HepG2 (cell line): Measurements from ENCODE around the gene HERC5. TPM values are rescaled to one million over a fixed set of nuclear protein-coding genes. Genes with fewer than 3 reads are reported as not detected.
A peak's percentile ranks its signal among the peaks of the same experiment; 100 is the strongest.

Experiments
- ARID2 ChIP-seq: sonication (generic); formaldehyde crosslinking; IDR thresholded peaks from 2 replicates; pipeline ENCODE4 v1.8.1; 2022; ENCODE audit warnings: mild to moderate bottlenecking, missing genetic modification reagents, borderline replicate concordance
- BHLHE40 ChIP-seq: IDR thresholded peaks from 2 replicates; pipeline ENCODE4 v1.6.1; 2011; ENCODE audit warnings: low read length, improper control_type of control experiment
- CEBPB ChIP-seq: IDR thresholded peaks from 2 replicates; pipeline ENCODE4 v1.6.1; 2011; ENCODE audit warnings: low read depth, low read length, improper control_type of control experiment, borderline replicate concordance
- CREB1 ChIP-seq, 2 experiments: fragments of 450-650 bp in 1 of 2; IDR thresholded peaks; 2 replicates each; pipeline ENCODE4 v1.6.1; 2016 to 2017; ENCODE audit warnings: control low read depth in 1 of 2, mild to moderate bottlenecking in 1 of 2, missing compliant biosample characterization in 1 of 2, missing genetic modification characterization in 1 of 2
- FOXJ3 ChIP-seq: sonication (generic); formaldehyde crosslinking; IDR thresholded peaks from 2 replicates; pipeline ENCODE4 v1.4.0; 2020; ENCODE audit warnings: missing genetic modification reagents, mild to moderate bottlenecking, borderline replicate concordance
- HNRNPL ChIP-seq: fragments of 200-400 bp; formaldehyde crosslinking; IDR thresholded peaks from 2 replicates; pipeline ENCODE4 v1.6.1; 2017; ENCODE audit warnings: mild to moderate bottlenecking, low read depth, low read length
- MAZ ChIP-seq, 2 experiments: sonication (generic) in 1 of 2; formaldehyde crosslinking in 1 of 2; IDR thresholded peaks; 2 replicates each; pipeline versions ENCODE4 v1.5.0 to v1.6.1; 2012 to 2020; ENCODE audit warnings: low read depth in 2 of 2, mild to moderate bottlenecking in 2 of 2, borderline replicate concordance in 1 of 2, improper control_type of control experiment in 1 of 2, low read length in 1 of 2, missing genetic modification reagents in 1 of 2, moderate library complexity in 1 of 2
- NR2F2 ChIP-seq: IDR thresholded peaks from 2 replicates; pipeline ENCODE4 v1.6.1; 2012; ENCODE audit warnings: low read depth, inconsistent platforms, borderline replicate concordance
- SAP130 ChIP-seq: IDR thresholded peaks from 2 replicates; pipeline ENCODE4 v1.6.1; 2016; ENCODE audit warnings: low read depth
- STAG1 ChIP-seq: sonication (generic); formaldehyde crosslinking; IDR thresholded peaks from 2 replicates; pipeline ENCODE4 v1.4.0; 2020; ENCODE audit warnings: missing genetic modification reagents
- TEAD3 ChIP-seq: optimal IDR thresholded peaks from 2 replicates; pipeline ENCODE3; 2016; ENCODE audit warnings: borderline replicate concordance
- THAP11 ChIP-seq: IDR thresholded peaks from 2 replicates; pipeline ENCODE4 v1.6.1; 2016; ENCODE audit warnings: missing biosample characterization, missing genetic modification reagents
- ZFP62 ChIP-seq: sonication (generic); formaldehyde crosslinking; IDR thresholded peaks from 2 replicates; pipeline ENCODE4 v1.4.0; 2020; ENCODE audit warnings: missing genetic modification reagents
- ZFY ChIP-seq: sonication (generic); formaldehyde crosslinking; IDR thresholded peaks from 2 replicates; pipeline ENCODE4 v1.4.0; 2020; ENCODE audit warnings: missing genetic modification reagents
- ZNF451 ChIP-seq: sonication (generic); formaldehyde crosslinking; IDR thresholded peaks from 2 replicates; pipeline ENCODE4 v1.5.0; 2020; ENCODE audit warnings: mild to moderate bottlenecking, missing genetic modification reagents
- ZNF713 ChIP-seq: sonication (generic); formaldehyde crosslinking; IDR thresholded peaks from 2 replicates; pipeline ENCODE4 v1.4.0; 2020; ENCODE audit warnings: mild to moderate bottlenecking, missing genetic modification reagents
- ZNF781 ChIP-seq: sonication (generic); formaldehyde crosslinking; IDR thresholded peaks from 2 replicates; pipeline ENCODE4 v1.5.1; 2020; ENCODE audit warnings: borderline replicate concordance, mild to moderate bottlenecking, missing genetic modification reagents; ENCODE audit errors: not compliant biosample characterization
- ZSCAN30 ChIP-seq: sonication (generic); formaldehyde crosslinking; IDR thresholded peaks from 2 replicates; pipeline ENCODE4 v1.5.0; 2020; ENCODE audit warnings: mild to moderate bottlenecking, missing genetic modification reagents
- ZSCAN9 ChIP-seq: IDR thresholded peaks from 2 replicates; pipeline ENCODE4 v1.6.1; 2016; ENCODE audit warnings: borderline replicate concordance
- polyA plus RNA-seq, 8 experiments: library from polyadenylated mRNA; depleted of rRNA in 3 of 8; stranded (reverse) in 7 of 8; unstranded in 1 of 8; fragments of >200 nt; fragmentation: Illumina TruSeq in 4 of 8; extraction: Trizol in 4 of 8; gene quantifications; 2 replicates each; pipeline versions ENCODE4 v1.2.1 to v1.2.3, GENCODE V29; 2011 to 2016; ENCODE audit warnings: low read depth in 4 of 8, missing spikeins in 1 of 8, mixed read lengths in 1 of 8; ENCODE audit not compliant: insufficient read depth in 1 of 8
- total RNA-seq, 5 experiments: library from RNA; depleted of rRNA; stranded (reverse); fragments of >200 nt; fragmentation: Illumina TruSeq; extraction: Trizol; gene quantifications; 2 replicates each; pipeline ENCODE4 v1.2.3, GENCODE V29; 2016; ENCODE audit warnings: low read depth in 1 of 5
- TF ChIP-seq, protein P1 (sequence below): sonication (generic); formaldehyde crosslinking; IDR thresholded peaks from 2 replicates; pipeline ENCODE4 v1.4.0; 2020; ENCODE audit warnings: missing genetic modification reagents, borderline replicate concordance
- TF ChIP-seq, protein P2 (sequence below): IDR thresholded peaks from 2 replicates; pipeline ENCODE4 v1.6.1; 2016; ENCODE audit warnings: mild to moderate bottlenecking
- TF ChIP-seq, protein P3 (sequence below): sonication (generic); formaldehyde crosslinking; IDR thresholded peaks from 2 replicates; pipeline ENCODE4 v1.4.0; 2020; ENCODE audit warnings: mild to moderate bottlenecking, missing genetic modification reagents
- TF ChIP-seq, protein P4 (sequence below): sonication (generic); formaldehyde crosslinking; IDR thresholded peaks from 2 replicates; pipeline ENCODE4 v1.4.0; 2020; ENCODE audit warnings: mild to moderate bottlenecking, missing genetic modification reagents

The HERC5 gene
- total and polyA plus RNA-seq, 2 of the 13 experiments (the other 11 are each of a cell fraction or from before 2014, with no cell fraction given): 0.13 to 0.33 TPM

DNA sequence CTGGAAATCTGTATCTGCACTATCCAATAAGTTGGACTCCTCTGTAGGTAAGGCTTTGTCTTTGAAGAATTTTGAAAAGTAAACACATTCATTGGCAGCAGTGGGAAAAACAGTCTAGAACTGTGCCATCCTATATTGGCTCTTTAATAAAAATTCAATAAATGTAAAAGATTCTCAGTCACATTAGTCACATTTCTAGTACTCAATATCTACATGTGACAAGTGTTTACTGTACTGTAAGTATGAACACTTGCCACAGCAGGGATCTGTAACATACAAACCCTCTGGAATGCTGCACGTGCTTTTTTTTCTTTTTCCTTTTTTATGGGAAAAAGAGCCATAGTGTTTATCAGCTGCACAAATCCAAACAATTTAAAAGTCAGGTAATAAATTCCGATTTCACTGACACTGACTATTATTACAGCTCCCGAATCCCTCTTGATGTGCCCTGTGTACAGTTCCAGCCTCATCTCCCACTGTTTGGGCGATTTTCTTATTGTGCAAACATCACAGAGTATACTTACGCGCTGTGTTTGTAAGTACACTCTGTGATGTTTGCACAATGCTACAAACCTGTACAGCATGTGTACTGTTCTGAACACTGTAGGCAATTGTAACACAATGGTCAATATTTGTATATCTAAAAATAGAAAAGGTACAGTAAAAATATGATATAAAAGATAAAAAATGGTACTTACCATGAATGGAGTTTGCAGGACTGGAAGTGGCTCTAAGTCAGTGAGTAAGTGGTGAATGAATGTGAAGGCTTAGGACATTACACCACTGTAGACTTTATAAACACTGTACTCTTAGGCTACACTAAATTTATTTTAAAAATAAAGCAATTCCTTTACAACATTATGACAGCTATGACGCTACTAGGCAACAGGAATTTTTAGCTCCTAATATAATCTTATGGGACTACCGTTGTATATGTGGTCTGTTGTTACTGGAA lies 57.9 kb downstream of the HERC5 start (continued):
- TF ChIP-seq, protein P1, sequence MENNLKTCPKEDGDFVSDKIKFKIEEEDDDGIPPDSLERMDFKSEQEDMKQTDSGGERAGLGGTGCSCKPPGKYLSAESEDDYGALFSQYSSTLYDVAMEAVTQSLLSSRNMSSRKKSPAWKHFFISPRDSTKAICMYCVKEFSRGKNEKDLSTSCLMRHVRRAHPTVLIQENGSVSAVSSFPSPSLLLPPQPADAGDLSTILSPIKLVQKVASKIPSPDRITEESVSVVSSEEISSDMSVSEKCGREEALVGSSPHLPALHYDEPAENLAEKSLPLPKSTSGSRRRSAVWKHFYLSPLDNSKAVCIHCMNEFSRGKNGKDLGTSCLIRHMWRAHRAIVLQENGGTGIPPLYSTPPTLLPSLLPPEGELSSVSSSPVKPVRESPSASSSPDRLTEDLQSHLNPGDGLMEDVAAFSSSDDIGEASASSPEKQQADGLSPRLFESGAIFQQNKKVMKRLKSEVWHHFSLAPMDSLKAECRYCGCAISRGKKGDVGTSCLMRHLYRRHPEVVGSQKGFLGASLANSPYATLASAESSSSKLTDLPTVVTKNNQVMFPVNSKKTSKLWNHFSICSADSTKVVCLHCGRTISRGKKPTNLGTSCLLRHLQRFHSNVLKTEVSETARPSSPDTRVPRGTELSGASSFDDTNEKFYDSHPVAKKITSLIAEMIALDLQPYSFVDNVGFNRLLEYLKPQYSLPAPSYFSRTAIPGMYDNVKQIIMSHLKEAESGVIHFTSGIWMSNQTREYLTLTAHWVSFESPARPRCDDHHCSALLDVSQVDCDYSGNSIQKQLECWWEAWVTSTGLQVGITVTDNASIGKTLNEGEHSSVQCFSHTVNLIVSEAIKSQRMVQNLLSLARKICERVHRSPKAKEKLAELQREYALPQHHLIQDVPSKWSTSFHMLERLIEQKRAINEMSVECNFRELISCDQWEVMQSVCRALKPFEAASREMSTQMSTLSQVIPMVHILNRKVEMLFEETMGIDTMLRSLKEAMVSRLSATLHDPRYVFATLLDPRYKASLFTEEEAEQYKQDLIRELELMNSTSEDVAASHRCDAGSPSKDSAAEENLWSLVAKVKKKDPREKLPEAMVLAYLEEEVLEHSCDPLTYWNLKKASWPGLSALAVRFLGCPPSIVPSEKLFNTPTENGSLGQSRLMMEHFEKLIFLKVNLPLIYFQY (CRISPR knock-in tag): no peak
- TF ChIP-seq MAZ (IDR thresholded peaks at IDR 0.05; ENCODE audit: borderline replicate concordance, low read depth, low read length) (no peak), MAZ (CRISPR knock-in tag; IDR thresholded peaks at IDR 0.05; ENCODE audit: low read depth) (no peak), ZNF781 (CRISPR knock-in tag) (no peak), CREB1 (IDR thresholded peaks at IDR 0.05) (no peak), CREB1 (CRISPR knock-in tag; IDR thresholded peaks at IDR 0.05) (0 out of 2 replicates have a peak, but pooled peaks have one; percentile 2), ZSCAN9 (0 out of 2 replicates have a peak, but pooled peaks have one; percentile 42), HNRNPL (no peak), ZFY (CRISPR knock-in tag) (no peak), ZNF713 (CRISPR knock-in tag) (no peak), ZSCAN30 (CRISPR knock-in tag) (no peak), ZFP62 (no peak), FOXJ3 (CRISPR knock-in tag) (peak; percentile 91), THAP11 (CRISPR knock-in tag) (0 out of 2 replicates have a peak, but pooled peaks have one; percentile 20), NR2F2 (0 out of 2 replicates have a peak, but pooled peaks have one; percentile 22), SAP130 (CRISPR knock-in tag) (peak; percentile 29; the same call in 1 of the 2 replicates), ARID2 (CRISPR knock-in tag) (no peak), STAG1 (peak; percentile 14; the same call in 1 of the 2 replicates), TEAD3 (CRISPR knock-in tag) (peak; percentile 20), ZNF451 (CRISPR knock-in tag) (no peak), BHLHE40 (peak; percentile 46; the same call in 1 of the 2 replicates), CEBPB (peak; percentile 87)
- TF ChIP-seq, protein P2, sequence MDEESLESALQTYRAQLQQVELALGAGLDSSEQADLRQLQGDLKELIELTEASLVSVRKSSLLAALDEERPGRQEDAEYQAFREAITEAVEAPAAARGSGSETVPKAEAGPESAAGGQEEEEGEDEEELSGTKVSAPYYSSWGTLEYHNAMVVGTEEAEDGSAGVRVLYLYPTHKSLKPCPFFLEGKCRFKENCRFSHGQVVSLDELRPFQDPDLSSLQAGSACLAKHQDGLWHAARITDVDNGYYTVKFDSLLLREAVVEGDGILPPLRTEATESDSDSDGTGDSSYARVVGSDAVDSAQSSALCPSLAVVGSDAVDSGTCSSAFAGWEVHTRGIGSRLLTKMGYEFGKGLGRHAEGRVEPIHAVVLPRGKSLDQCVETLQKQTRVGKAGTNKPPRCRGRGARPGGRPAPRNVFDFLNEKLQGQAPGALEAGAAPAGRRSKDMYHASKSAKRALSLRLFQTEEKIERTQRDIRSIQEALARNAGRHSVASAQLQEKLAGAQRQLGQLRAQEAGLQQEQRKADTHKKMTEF: peak; percentile 37; the same call in 1 of the 2 replicates
- TF ChIP-seq, protein P3, sequence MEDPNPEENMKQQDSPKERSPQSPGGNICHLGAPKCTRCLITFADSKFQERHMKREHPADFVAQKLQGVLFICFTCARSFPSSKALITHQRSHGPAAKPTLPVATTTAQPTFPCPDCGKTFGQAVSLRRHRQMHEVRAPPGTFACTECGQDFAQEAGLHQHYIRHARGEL: no peak
- TF ChIP-seq, protein P4, sequence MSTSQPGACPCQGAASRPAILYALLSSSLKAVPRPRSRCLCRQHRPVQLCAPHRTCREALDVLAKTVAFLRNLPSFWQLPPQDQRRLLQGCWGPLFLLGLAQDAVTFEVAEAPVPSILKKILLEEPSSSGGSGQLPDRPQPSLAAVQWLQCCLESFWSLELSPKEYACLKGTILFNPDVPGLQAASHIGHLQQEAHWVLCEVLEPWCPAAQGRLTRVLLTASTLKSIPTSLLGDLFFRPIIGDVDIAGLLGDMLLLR (CRISPR knock-in tag): no peak
